Breast epithelium (tissue), 3 donors: ENCODE measurements around the gene FSTL3.

Experiments used
- CTCF ChIP-seq, 3 donors: fragments of 450-650 bp; IDR thresholded peaks; one replicate each; pipeline ENCODE4 v1.5.1; 2016 to 2017; ENCODE audit warnings: antibody characterized with exemption in 3 of 3, mild to moderate bottlenecking in 3 of 3, moderate library complexity in 3 of 3
- POLR2A ChIP-seq: fragments of 450-650 bp; IDR thresholded peaks from one replicate; pipeline ENCODE4 v1.6.1; 2016; ENCODE audit warnings: antibody characterized with exemption, mild to moderate bottlenecking, moderate library complexity

- TF ChIP-seq POLR2A (no peak), CTCF (IDR thresholded peaks at IDR 0.05) (no peak)
These were observed 37.3 kb upstream of the FSTL3 start for GRCh38 chr19:638906-639252.
